Measurements from ENCODE around the gene TUBB.

GRCh38 chr6:30748851-30749540 lies 28.8 kb downstream of the TUBB start:
- TF ChIP-seq CTCF (IDR thresholded peaks at IDR 0.05; ENCODE audit: low read length), result no peak
- no peak for TF ChIP-seq EZH2 (IDR thresholded peaks at IDR 0.05; ENCODE audit: borderline replicate concordance, low read length)

Measured in OCI-LY1 (cell line).